HepG2 (cell line): ENCODE measurements around the gene LOXL4. TPM values are rescaled to one million over a fixed set of nuclear protein-coding genes. Genes with fewer than 3 reads are reported as not detected.
A peak's percentile ranks its signal among the peaks of the same experiment; 100 is the strongest.

ENCODE experiments used
- CEBPG ChIP-seq: IDR thresholded peaks from 2 replicates; pipeline ENCODE4 v1.6.1; 2016
- EHMT2 ChIP-seq: fragments of 200-600 bp; sonication (generic); IDR thresholded peaks from 2 replicates; pipeline ENCODE4 v1.7.0; 2017; ENCODE audit warnings: antibody characterized with exemption, low read depth, low read length, borderline replicate concordance
- KDM3A ChIP-seq: IDR thresholded peaks from 2 replicates; pipeline ENCODE4 v1.6.1; 2018; ENCODE audit warnings: low read depth, missing compliant biosample characterization
- MEIS2 ChIP-seq: sonication (generic); formaldehyde crosslinking; IDR thresholded peaks from 2 replicates; pipeline ENCODE4 v1.9.0; 2021; ENCODE audit warnings: mild to moderate bottlenecking, missing genetic modification reagents
- SOX13 ChIP-seq, 3 experiments: fragments of 450-650 bp in 1 of 3; sonication (generic) in 1 of 3; formaldehyde crosslinking in 1 of 3; IDR thresholded peaks in 2 of 3; conservative IDR thresholded peaks in 1 of 3; 2 replicates each; pipeline versions ENCODE4 v1.5.0 to v1.6.1; 2016 to 2020; ENCODE audit warnings: antibody characterized with exemption in 1 of 3, mild to moderate bottlenecking in 1 of 3, missing compliant biosample characterization in 1 of 3, missing genetic modification reagents in 1 of 3, moderate library complexity in 1 of 3
- SP2 ChIP-seq: sonication (generic); formaldehyde crosslinking; IDR thresholded peaks from 2 replicates; pipeline ENCODE4 v1.5.1; 2020; ENCODE audit warnings: mild to moderate bottlenecking, missing genetic modification reagents
- TEAD3 ChIP-seq: optimal IDR thresholded peaks from 2 replicates; pipeline ENCODE3; 2016; ENCODE audit warnings: borderline replicate concordance
- ZNF30 ChIP-seq: sonication (generic); formaldehyde crosslinking; IDR thresholded peaks from 2 replicates; pipeline ENCODE4 v1.5.0; 2020; ENCODE audit warnings: mild to moderate bottlenecking, missing genetic modification reagents
- ZNF549 ChIP-seq: sonication (generic); formaldehyde crosslinking; IDR thresholded peaks from 2 replicates; pipeline ENCODE4 v1.5.0; 2020; ENCODE audit warnings: missing genetic modification reagents
- ZNF598 ChIP-seq: sonication (generic); formaldehyde crosslinking; IDR thresholded peaks from 2 replicates; pipeline ENCODE4 v1.5.1; 2020; ENCODE audit warnings: mild to moderate bottlenecking, missing genetic modification reagents, borderline replicate concordance
- ZSCAN30 ChIP-seq: sonication (generic); formaldehyde crosslinking; IDR thresholded peaks from 2 replicates; pipeline ENCODE4 v1.5.0; 2020; ENCODE audit warnings: mild to moderate bottlenecking, missing genetic modification reagents
- polyA plus RNA-seq, 8 experiments: library from polyadenylated mRNA; depleted of rRNA in 3 of 8; stranded (reverse) in 7 of 8; unstranded in 1 of 8; fragments of >200 nt; fragmentation: Illumina TruSeq in 4 of 8; extraction: Trizol in 4 of 8; gene quantifications; 2 replicates each; pipeline versions ENCODE4 v1.2.1 to v1.2.3, GENCODE V29; 2011 to 2016; ENCODE audit warnings: low read depth in 4 of 8, missing spikeins in 1 of 8, mixed read lengths in 1 of 8; ENCODE audit not compliant: insufficient read depth in 1 of 8
- total RNA-seq, 5 experiments: library from RNA; depleted of rRNA; stranded (reverse); fragments of >200 nt; fragmentation: Illumina TruSeq; extraction: Trizol; gene quantifications; 2 replicates each; pipeline ENCODE4 v1.2.3, GENCODE V29; 2016; ENCODE audit warnings: low read depth in 1 of 5
- TF ChIP-seq, protein P1 (sequence below): sonication (generic); formaldehyde crosslinking; IDR thresholded peaks from 2 replicates; pipeline ENCODE4 v1.4.0; 2020; ENCODE audit warnings: missing genetic modification reagents, borderline replicate concordance
- TF ChIP-seq, protein P2 (sequence below): sonication (generic); formaldehyde crosslinking; IDR thresholded peaks from 2 replicates; pipeline ENCODE4 v1.5.0; 2020; ENCODE audit warnings: missing genetic modification reagents
- TF ChIP-seq, protein P3 (sequence below): sonication (generic); formaldehyde crosslinking; IDR thresholded peaks from 2 replicates; pipeline ENCODE4 v1.4.0; 2020; ENCODE audit warnings: mild to moderate bottlenecking, low read depth, missing genetic modification reagents
- TF ChIP-seq, protein P4 (sequence below): sonication (generic); formaldehyde crosslinking; conservative IDR thresholded peaks from 2 replicates; pipeline ENCODE4 v1.4.0; 2020; ENCODE audit warnings: missing genetic modification reagents
- TF ChIP-seq, protein P5 (sequence below): IDR thresholded peaks from 2 replicates; pipeline ENCODE4 v1.6.1; 2016; ENCODE audit warnings: low read depth, control low read depth
- TF ChIP-seq, protein P6 (sequence below): IDR thresholded peaks from 2 replicates; pipeline ENCODE4 v1.4.0; 2020; ENCODE audit warnings: mild to moderate bottlenecking, missing genetic modification reagents

Gene LOXL4
- total and polyA plus RNA-seq, 2 of the 13 experiments (the other 11 are each of a cell fraction or from before 2014, with no cell fraction given), result 8.8 to 21.1 TPM

DNA sequence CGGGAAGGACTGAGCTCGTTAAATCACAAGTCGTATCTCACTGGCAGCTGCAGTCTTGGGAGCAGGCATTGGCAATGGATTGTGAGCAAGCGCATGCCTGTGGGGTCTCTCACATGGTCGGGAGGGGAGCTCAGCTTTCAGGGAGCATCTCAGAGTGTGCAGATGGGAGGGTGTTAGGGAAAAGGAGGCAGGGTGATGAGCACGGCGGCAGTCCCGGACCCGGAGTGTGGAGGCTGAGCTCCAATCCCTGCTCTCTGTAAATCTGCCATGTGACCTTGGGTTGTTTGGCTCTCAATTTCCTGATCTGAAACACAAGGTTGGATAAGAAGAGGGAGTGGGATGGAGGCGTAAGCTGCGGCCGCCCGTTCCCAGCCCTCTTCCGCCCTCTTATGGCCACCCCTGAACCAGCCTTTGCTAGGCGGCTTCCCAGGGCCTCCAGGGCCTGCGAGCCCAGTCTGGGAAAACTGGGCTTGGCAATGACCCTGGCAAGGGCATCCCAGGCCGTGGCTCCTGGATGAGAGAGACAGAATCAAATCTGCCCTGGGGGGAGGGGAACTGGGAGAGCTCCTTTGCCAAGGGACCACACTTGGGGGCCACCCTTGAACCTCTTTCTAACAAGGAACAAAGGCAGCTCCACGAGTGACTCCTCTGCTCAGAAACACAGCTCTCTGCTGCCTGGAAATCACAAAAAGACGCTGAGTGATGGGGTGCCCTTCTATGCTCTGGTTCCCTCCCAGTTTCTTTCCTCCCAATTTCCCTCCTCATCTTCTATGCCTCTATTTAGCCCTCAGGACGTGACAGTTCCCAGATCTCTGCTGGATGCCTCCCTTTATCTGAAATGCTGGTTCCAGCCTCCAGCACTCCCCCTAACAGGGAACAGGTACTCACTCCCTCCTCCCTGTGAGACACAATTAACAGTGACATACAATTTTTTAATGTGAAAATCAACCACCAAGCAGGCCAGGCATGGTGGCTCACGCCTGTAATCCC, 41.7 kb upstream of the LOXL4 start (continued):
- TF ChIP-seq, protein P1, sequence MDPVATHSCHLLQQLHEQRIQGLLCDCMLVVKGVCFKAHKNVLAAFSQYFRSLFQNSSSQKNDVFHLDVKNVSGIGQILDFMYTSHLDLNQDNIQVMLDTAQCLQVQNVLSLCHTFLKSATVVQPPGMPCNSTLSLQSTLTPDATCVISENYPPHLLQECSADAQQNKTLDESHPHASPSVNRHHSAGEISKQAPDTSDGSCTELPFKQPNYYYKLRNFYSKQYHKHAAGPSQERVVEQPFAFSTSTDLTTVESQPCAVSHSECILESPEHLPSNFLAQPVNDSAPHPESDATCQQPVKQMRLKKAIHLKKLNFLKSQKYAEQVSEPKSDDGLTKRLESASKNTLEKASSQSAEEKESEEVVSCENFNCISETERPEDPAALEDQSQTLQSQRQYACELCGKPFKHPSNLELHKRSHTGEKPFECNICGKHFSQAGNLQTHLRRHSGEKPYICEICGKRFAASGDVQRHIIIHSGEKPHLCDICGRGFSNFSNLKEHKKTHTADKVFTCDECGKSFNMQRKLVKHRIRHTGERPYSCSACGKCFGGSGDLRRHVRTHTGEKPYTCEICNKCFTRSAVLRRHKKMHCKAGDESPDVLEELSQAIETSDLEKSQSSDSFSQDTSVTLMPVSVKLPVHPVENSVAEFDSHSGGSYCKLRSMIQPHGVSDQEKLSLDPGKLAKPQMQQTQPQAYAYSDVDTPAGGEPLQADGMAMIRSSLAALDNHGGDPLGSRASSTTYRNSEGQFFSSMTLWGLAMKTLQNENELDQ (CRISPR knock-in tag), result no peak
- TF ChIP-seq ZNF30 (no peak), EHMT2 (no peak), TEAD3 (CRISPR knock-in tag) (no peak), ZNF598 (no peak), KDM3A (0 out of 2 replicates have a peak, but pooled peaks have one; percentile 59), SOX13 (IDR thresholded peaks at IDR 0.05) (no peak), SOX13 (CRISPR knock-in tag; conservative IDR thresholded peaks at IDR 0.05 in 1 of 2, IDR thresholded peaks at IDR 0.05 in 1 of 2) (no peak), MEIS2 (CRISPR knock-in tag) (no peak), ZNF549 (CRISPR knock-in tag) (no peak), ZSCAN30 (CRISPR knock-in tag) (no peak), SP2 (CRISPR knock-in tag) (no peak), CEBPG (CRISPR knock-in tag) (no peak)
- TF ChIP-seq, protein P2, sequence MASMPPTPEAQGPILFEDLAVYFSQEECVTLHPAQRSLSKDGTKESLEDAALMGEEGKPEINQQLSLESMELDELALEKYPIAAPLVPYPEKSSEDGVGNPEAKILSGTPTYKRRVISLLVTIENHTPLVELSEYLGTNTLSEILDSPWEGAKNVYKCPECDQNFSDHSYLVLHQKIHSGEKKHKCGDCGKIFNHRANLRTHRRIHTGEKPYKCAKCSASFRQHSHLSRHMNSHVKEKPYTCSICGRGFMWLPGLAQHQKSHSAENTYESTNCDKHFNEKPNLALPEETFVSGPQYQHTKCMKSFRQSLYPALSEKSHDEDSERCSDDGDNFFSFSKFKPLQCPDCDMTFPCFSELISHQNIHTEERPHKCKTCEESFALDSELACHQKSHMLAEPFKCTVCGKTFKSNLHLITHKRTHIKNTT (CRISPR knock-in tag), result no peak
- TF ChIP-seq, protein P3, sequence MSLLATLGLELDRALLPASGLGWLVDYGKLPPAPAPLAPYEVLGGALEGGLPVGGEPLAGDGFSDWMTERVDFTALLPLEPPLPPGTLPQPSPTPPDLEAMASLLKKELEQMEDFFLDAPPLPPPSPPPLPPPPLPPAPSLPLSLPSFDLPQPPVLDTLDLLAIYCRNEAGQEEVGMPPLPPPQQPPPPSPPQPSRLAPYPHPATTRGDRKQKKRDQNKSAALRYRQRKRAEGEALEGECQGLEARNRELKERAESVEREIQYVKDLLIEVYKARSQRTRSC (CRISPR knock-in tag), result no peak
- TF ChIP-seq, protein P4, sequence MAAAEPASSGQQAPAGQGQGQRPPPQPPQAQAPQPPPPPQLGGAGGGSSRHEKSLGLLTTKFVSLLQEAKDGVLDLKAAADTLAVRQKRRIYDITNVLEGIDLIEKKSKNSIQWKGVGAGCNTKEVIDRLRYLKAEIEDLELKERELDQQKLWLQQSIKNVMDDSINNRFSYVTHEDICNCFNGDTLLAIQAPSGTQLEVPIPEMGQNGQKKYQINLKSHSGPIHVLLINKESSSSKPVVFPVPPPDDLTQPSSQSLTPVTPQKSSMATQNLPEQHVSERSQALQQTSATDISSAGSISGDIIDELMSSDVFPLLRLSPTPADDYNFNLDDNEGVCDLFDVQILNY (CRISPR knock-in tag), result no peak
- TF ChIP-seq, protein P5, sequence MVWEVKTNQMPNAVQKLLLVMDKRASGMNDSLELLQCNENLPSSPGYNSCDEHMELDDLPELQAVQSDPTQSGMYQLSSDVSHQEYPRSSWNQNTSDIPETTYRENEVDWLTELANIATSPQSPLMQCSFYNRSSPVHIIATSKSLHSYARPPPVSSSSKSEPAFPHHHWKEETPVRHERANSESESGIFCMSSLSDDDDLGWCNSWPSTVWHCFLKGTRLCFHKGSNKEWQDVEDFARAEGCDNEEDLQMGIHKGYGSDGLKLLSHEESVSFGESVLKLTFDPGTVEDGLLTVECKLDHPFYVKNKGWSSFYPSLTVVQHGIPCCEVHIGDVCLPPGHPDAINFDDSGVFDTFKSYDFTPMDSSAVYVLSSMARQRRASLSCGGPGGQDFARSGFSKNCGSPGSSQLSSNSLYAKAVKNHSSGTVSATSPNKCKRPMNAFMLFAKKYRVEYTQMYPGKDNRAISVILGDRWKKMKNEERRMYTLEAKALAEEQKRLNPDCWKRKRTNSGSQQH, result no peak
- TF ChIP-seq, protein P6, sequence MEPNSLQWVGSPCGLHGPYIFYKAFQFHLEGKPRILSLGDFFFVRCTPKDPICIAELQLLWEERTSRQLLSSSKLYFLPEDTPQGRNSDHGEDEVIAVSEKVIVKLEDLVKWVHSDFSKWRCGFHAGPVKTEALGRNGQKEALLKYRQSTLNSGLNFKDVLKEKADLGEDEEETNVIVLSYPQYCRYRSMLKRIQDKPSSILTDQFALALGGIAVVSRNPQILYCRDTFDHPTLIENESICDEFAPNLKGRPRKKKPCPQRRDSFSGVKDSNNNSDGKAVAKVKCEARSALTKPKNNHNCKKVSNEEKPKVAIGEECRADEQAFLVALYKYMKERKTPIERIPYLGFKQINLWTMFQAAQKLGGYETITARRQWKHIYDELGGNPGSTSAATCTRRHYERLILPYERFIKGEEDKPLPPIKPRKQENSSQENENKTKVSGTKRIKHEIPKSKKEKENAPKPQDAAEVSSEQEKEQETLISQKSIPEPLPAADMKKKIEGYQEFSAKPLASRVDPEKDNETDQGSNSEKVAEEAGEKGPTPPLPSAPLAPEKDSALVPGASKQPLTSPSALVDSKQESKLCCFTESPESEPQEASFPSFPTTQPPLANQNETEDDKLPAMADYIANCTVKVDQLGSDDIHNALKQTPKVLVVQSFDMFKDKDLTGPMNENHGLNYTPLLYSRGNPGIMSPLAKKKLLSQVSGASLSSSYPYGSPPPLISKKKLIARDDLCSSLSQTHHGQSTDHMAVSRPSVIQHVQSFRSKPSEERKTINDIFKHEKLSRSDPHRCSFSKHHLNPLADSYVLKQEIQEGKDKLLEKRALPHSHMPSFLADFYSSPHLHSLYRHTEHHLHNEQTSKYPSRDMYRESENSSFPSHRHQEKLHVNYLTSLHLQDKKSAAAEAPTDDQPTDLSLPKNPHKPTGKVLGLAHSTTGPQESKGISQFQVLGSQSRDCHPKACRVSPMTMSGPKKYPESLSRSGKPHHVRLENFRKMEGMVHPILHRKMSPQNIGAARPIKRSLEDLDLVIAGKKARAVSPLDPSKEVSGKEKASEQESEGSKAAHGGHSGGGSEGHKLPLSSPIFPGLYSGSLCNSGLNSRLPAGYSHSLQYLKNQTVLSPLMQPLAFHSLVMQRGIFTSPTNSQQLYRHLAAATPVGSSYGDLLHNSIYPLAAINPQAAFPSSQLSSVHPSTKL (CRISPR knock-in tag), result 0 out of 2 replicates have a peak, but pooled peaks have one; percentile 13
